SU-DHL-6 (cell line): ENCODE measurements around the gene RND3.

Source experiments
- H2AFZ ChIP-seq: fragments of 200-600 bp; sonication (generic); 2 replicates; pipeline ENCODE4 v1.6.1; 2014; ENCODE audit warnings: low read depth, mild to moderate bottlenecking, moderate library complexity, mixed read lengths, antibody characterized with exemption, low read length; ENCODE audit not compliant: severe bottlenecking
- H3F3A ChIP-seq: fragments of 200-600 bp; shearing (Covaris generic); 2 replicates; pipeline ENCODE4 v1.6.0; 2016; ENCODE audit warnings: antibody characterized with exemption, mild to moderate bottlenecking; ENCODE audit not compliant: insufficient read depth
- H3K27ac ChIP-seq: fragments of 200-600 bp; sonication (generic); 2 replicates; pipeline ENCODE4 v1.5.1; 2016; ENCODE audit warnings: low read depth, mild to moderate bottlenecking, low read length, moderate library complexity, mixed read lengths
- H3K27me3 ChIP-seq: fragments of 200-600 bp; sonication (generic), shearing (Covaris generic); 2 replicates; pipeline ENCODE4 v1.6.0; 2014; ENCODE audit warnings: mild to moderate bottlenecking, low read length
- H3K36me3 ChIP-seq: fragments of 200-600 bp; sonication (generic); 2 replicates; pipeline ENCODE4 v1.6.1; 2014; ENCODE audit warnings: mild to moderate bottlenecking, low read length, mixed read lengths
- H3K4me2 ChIP-seq: fragments of 300-600, 200-600 bp; shearing (Covaris generic), sonication (generic); 2 replicates; pipeline ENCODE4 v1.6.0; 2014; ENCODE audit warnings: low read length, low read depth, mild to moderate bottlenecking; ENCODE audit not compliant: poor library complexity, severe bottlenecking
- H3K4me3 ChIP-seq: fragments of 200-600 bp; sonication (generic); 2 replicates; pipeline ENCODE4 v1.5.1; 2014; ENCODE audit warnings: antibody characterized with exemption, low read length, mild to moderate bottlenecking, mixed read lengths; ENCODE audit not compliant: insufficient read depth, poor library complexity, severe bottlenecking
- H3K79me2 ChIP-seq: fragments of 200-600 bp; sonication (generic); 2 replicates; pipeline ENCODE4 v1.6.1; 2014; ENCODE audit warnings: mild to moderate bottlenecking, low read length, moderate library complexity; ENCODE audit not compliant: insufficient read depth
- H3K9ac ChIP-seq: fragments of 200-600 bp; sonication (generic); 2 replicates; pipeline ENCODE4 v1.7.0; 2014; ENCODE audit warnings: mild to moderate bottlenecking, low read length
- H3K9me2 ChIP-seq: fragments of 200-600 bp; sonication (generic); replicated peaks from 2 replicates; pipeline ENCODE4 v1.6.1; 2014; ENCODE audit warnings: low read length; ENCODE audit not compliant: insufficient read depth
- H3K9me3 ChIP-seq: fragments of 200-600 bp; sonication (generic); 2 replicates; pipeline ENCODE4 v1.6.1; 2014; ENCODE audit warnings: low read length, mixed read lengths; ENCODE audit not compliant: insufficient read depth
- H4K20me1 ChIP-seq: fragments of 200-600 bp; sonication (generic); 2 replicates; pipeline ENCODE4 v1.6.1; 2014; ENCODE audit warnings: low read depth, mild to moderate bottlenecking, antibody characterized with exemption, low read length, moderate library complexity, mixed read lengths
- CTCF ChIP-seq: fragments of 200-600 bp; sonication (generic); IDR thresholded peaks from one replicate; pipeline ENCODE4 v1.5.1; 2017; ENCODE audit warnings: antibody characterized with exemption, mild to moderate bottlenecking, low read length, moderate library complexity; ENCODE audit not compliant: insufficient read depth, poor library complexity, severe bottlenecking
- EZH2phosphoT487 ChIP-seq: fragments of 200-600 bp; sonication (generic), shearing (Covaris generic); conservative IDR thresholded peaks from 2 replicates; pipeline ENCODE4 v1.6.1; 2018; ENCODE audit warnings: mild to moderate bottlenecking, antibody characterized with exemption, low read length, moderate library complexity, mixed read lengths

RND3 gene

GRCh38 chr2:150532020-150532419 is 44.6 kb upstream of the RND3 start:
- Histone ChIP-seq H3K27ac (no peak overlapping the region), H3K27me3 (no peaks in the 10 kb centered on the region), H3K9ac (no peak overlapping the region), H3K4me3 (no peak overlapping the region), H3K9me3 (no peaks in the 10 kb centered on the region), H4K20me1 (no peaks in the 10 kb centered on the region), H3K79me2 (no peaks in the 10 kb centered on the region), H2AFZ (no peak overlapping the region), H3K4me2 (no peak overlapping the region), H3K9me2 (no peaks in the 10 kb centered on the region), H3F3A (no peaks in the 10 kb centered on the region), H3K36me3 (no peaks in the 10 kb centered on the region)
- TF ChIP-seq CTCF (no peak), EZH2phosphoT487 (no peak)

GRCh38 chr2:150531591-150531990 is 44.1 kb upstream of the RND3 start:
- H3K9me2 ChIP-seq: no peaks in the 10 kb centered on the region
- TF ChIP-seq EZH2phosphoT487: no peak
- no peak for TF ChIP-seq CTCF
- H3K9me3 ChIP-seq: no peaks in the 10 kb centered on the region
- no peaks in the 10 kb centered on the region for H3K27me3 ChIP-seq
- no peak overlapping the region for H2AFZ ChIP-seq
- no peaks in the 10 kb centered on the region for H4K20me1 ChIP-seq
- H3K4me2 ChIP-seq: no peak overlapping the region
- H3F3A ChIP-seq: no peaks in the 10 kb centered on the region
- H3K79me2 ChIP-seq: no peaks in the 10 kb centered on the region
- no peak overlapping the region for H3K27ac ChIP-seq
- no peaks in the 10 kb centered on the region for H3K36me3 ChIP-seq
- H3K4me3 ChIP-seq: no peak overlapping the region
- H3K9ac ChIP-seq: no peak overlapping the region

DNA sequence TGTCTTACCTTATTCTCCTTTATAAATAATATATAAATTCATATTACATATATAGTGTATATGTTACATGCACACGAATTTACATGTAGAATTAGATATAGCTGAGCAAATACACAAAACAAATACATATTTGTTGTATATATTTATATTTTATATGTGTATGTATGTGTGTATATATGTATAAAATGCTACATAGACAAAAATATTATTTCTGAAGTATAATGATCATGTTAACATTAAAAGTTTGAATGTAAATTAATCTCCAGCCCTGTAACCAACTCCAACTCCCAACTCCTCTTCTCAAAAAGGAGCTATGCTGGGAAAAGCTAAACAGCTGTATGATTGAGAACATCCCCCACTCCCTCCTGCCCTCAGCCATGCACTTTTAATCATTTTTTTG is 42.7 kb upstream of the RND3 start:
- H3K9ac ChIP-seq: no peak overlapping the region
- H3K4me2 ChIP-seq: no peak overlapping the region
- no peaks in the 10 kb centered on the region for H3K79me2 ChIP-seq
- no peaks in the 10 kb centered on the region for H3K36me3 ChIP-seq
- H3K4me3 ChIP-seq: no peak overlapping the region
- H3K27me3 ChIP-seq: no peaks in the 10 kb centered on the region
- H3K9me3 ChIP-seq: no peaks in the 10 kb centered on the region
- TF ChIP-seq EZH2phosphoT487 (no peak), CTCF (no peak)
- no peaks in the 10 kb centered on the region for H4K20me1 ChIP-seq
- H3K9me2 ChIP-seq: no peaks in the 10 kb centered on the region
- H3F3A ChIP-seq: no peaks in the 10 kb centered on the region
- H2AFZ ChIP-seq: no peak overlapping the region
- H3K27ac ChIP-seq: no peak overlapping the region
